IMR-90 (cell line): ENCODE data around the gene TRIM33. TPM values are rescaled to one million over a fixed set of nuclear protein-coding genes. Genes with fewer than 3 reads are reported as not detected.

ENCODE experiments used
- ATAC-seq: fragments of 200-7000 bp; cut with Tn5 transposase; 2 replicates; pipeline ENCODE4 v1.9.1; 2020; ENCODE audit warnings: low read depth, mild to moderate bottlenecking, moderate library complexity
- BruUV-seq: library from RNA; stranded (reverse); fragments of 400-500 nt; replicated peaks from 2 replicates; lab custom pipeline; 2021; lab: Mats Ljungman, UMichigan
- CTCF ChIA-PET: fragments of 300-600 bp; formaldehyde crosslinking; extraction: SDS; loops from one replicate; lab custom pipeline; 2021; ENCODE audit warnings: antibody characterized with exemption; lab: Yijun Ruan, JAX
- POLR2A ChIA-PET: fragments of 300-600 bp; sonication (Branson Sonifier 250); formaldehyde crosslinking; loops from one replicate; lab custom pipeline; 2022; ENCODE audit warnings: antibody characterized with exemption; ENCODE audit not compliant: unreplicated experiment; lab: Charles Lee
- DNase-seq: peaks from one replicate; pipeline ENCODE4 v3.0.0; 2013
- H2AFZ ChIP-seq: replicated peaks from 2 replicates; pipeline ENCODE3; 2013; ENCODE audit warnings: low read length, mild to moderate bottlenecking; ENCODE audit not compliant: poor library complexity
- H2AK5ac ChIP-seq: 2 replicates; pipeline ENCODE4 v1.6.1; 2013; ENCODE audit warnings: low read depth, low read length, inconsistent platforms
- H2AK9ac ChIP-seq: replicated peaks from 2 replicates; pipeline ENCODE3; 2013; ENCODE audit warnings: mild to moderate bottlenecking, low read depth, low read length, moderate library complexity; ENCODE audit not compliant: poor library complexity
- H2BK120ac ChIP-seq: 2 replicates; pipeline ENCODE4 v1.6.1; 2013; ENCODE audit warnings: low read depth, low read length, inconsistent platforms
- H2BK15ac ChIP-seq: 3 replicates; pipeline ENCODE4 v1.6.1; 2013; ENCODE audit warnings: low read depth, low read length, inconsistent platforms
- H2BK20ac ChIP-seq: 2 replicates; pipeline ENCODE4 v1.6.1; 2013; ENCODE audit warnings: low read depth, mild to moderate bottlenecking, inconsistent platforms, low read length, moderate library complexity
- H2BK5ac ChIP-seq: 2 replicates; pipeline ENCODE4 v1.6.1; 2013; ENCODE audit warnings: mild to moderate bottlenecking, low read depth, low read length, inconsistent platforms; ENCODE audit not compliant: poor library complexity, severe bottlenecking
- H3K14ac ChIP-seq: replicated peaks from 2 replicates; pipeline ENCODE4 v1.6.1; 2013; ENCODE audit warnings: low read depth, low read length, inconsistent platforms
- H3K18ac ChIP-seq: 2 replicates; pipeline ENCODE4 v1.6.1; 2013; ENCODE audit warnings: low read depth, low read length, control low read depth
- H3K23ac ChIP-seq: 2 replicates; pipeline ENCODE4 v1.6.1; 2013; ENCODE audit warnings: low read depth, low read length, inconsistent platforms
- H3K27ac ChIP-seq: 2 replicates; pipeline ENCODE4 v1.5.1; 2013; ENCODE audit warnings: mild to moderate bottlenecking, control low read depth, low read length; ENCODE audit not compliant: insufficient read depth
- H3K27me3 ChIP-seq: 2 replicates; pipeline ENCODE4 v1.6.1; 2013; ENCODE audit warnings: low read length; ENCODE audit not compliant: control insufficient read depth, insufficient read depth
- H3K36me3 ChIP-seq: 2 replicates; pipeline ENCODE4 v1.6.1; 2013; ENCODE audit warnings: low read length, mixed read lengths; ENCODE audit not compliant: control insufficient read depth, insufficient read depth
- H3K4ac ChIP-seq: 2 replicates; pipeline ENCODE4 v1.6.1; 2013; ENCODE audit warnings: low read depth, low read length, inconsistent platforms
- H3K4me1 ChIP-seq: 2 replicates; pipeline ENCODE4 v1.6.1; 2013; ENCODE audit warnings: low read length, mixed read lengths; ENCODE audit not compliant: control insufficient read depth, insufficient read depth
- H3K4me2 ChIP-seq: 2 replicates; pipeline ENCODE4 v1.6.1; 2013; ENCODE audit warnings: low read depth, mild to moderate bottlenecking, control low read depth, low read length, moderate library complexity
- H3K4me3 ChIP-seq: 2 replicates; pipeline ENCODE4 v1.5.1; 2013; ENCODE audit warnings: low read depth, mild to moderate bottlenecking, control low read depth, low read length, moderate library complexity; ENCODE audit not compliant: insufficient read depth
- H3K56ac ChIP-seq: 2 replicates; pipeline ENCODE4 v1.6.1; 2013; ENCODE audit warnings: low read length, inconsistent platforms; ENCODE audit not compliant: insufficient read depth; ENCODE audit errors: extremely low read depth
- H3K79me1 ChIP-seq, 2 experiments: 2 replicates each; pipeline ENCODE4 v1.6.1; 2013; ENCODE audit warnings: low read length in 2 of 2, inconsistent platforms in 1 of 2, low read depth in 1 of 2
- H3K9ac ChIP-seq: 2 replicates; pipeline ENCODE4 v1.6.1; 2013; ENCODE audit warnings: low read depth, low read length, control low read depth
- H3K9me1 ChIP-seq: 2 replicates; pipeline ENCODE4 v1.6.1; 2013; ENCODE audit warnings: low read length, inconsistent platforms; ENCODE audit not compliant: insufficient read depth
- H3K9me3 ChIP-seq: 2 replicates; pipeline ENCODE4 v1.6.1; 2013; ENCODE audit warnings: low read length; ENCODE audit not compliant: control insufficient read depth, insufficient read depth
- H4K20me1 ChIP-seq: 2 replicates; pipeline ENCODE4 v1.6.1; 2013; ENCODE audit warnings: low read length, inconsistent platforms; ENCODE audit not compliant: insufficient read depth
- H4K5ac ChIP-seq: 2 replicates; pipeline ENCODE4 v1.6.1; 2013; ENCODE audit warnings: mild to moderate bottlenecking, low read depth, low read length, control low read depth
- H4K8ac ChIP-seq, 2 experiments: 2 replicates each; pipeline ENCODE4 v1.6.1; 2013; ENCODE audit warnings: low read depth in 2 of 2, low read length in 2 of 2, control low read depth in 1 of 2, inconsistent platforms in 1 of 2
- H4K91ac ChIP-seq: 2 replicates; pipeline ENCODE4 v1.6.1; 2013; ENCODE audit warnings: low read depth, low read length, inconsistent platforms; ENCODE audit not compliant: insufficient read depth
- CEBPB ChIP-seq: IDR thresholded peaks from 2 replicates; pipeline ENCODE4 v1.6.1; 2012; ENCODE audit warnings: low read depth, low read length, improper control_type of control experiment
- CHD1 ChIP-seq: IDR thresholded peaks from 2 replicates; pipeline ENCODE4 v1.6.1; 2012; ENCODE audit warnings: low read depth, low read length, improper control_type of control experiment
- FOS ChIP-seq: fragments of 150-350 bp; IDR thresholded peaks from 2 replicates; pipeline ENCODE4 v1.6.1; 2016; ENCODE audit warnings: low read depth, low read length
- MAFK ChIP-seq: IDR thresholded peaks from 2 replicates; pipeline ENCODE4 v1.6.1; 2012; ENCODE audit warnings: low read depth, low read length, improper control_type of control experiment
- MAZ ChIP-seq: IDR thresholded peaks from 2 replicates; pipeline ENCODE4 v1.6.1; 2012; ENCODE audit warnings: low read depth, mild to moderate bottlenecking, low read length, improper control_type of control experiment, moderate library complexity, borderline replicate concordance
- MXI1 ChIP-seq: IDR thresholded peaks from 2 replicates; pipeline ENCODE4 v1.6.1; 2012; ENCODE audit warnings: low read depth, mild to moderate bottlenecking, low read length, moderate library complexity, borderline replicate concordance
- NFE2L2 ChIP-seq: fragments of 150-350 bp; IDR thresholded peaks from 2 replicates; pipeline ENCODE4 v1.6.1; 2016; ENCODE audit warnings: low read depth, mild to moderate bottlenecking, low read length
- RAD21 ChIP-seq: IDR thresholded peaks from 2 replicates; pipeline ENCODE4 v1.6.1; 2012; ENCODE audit warnings: low read length, improper control_type of control experiment
- RCOR1 ChIP-seq: IDR thresholded peaks from 2 replicates; pipeline ENCODE4 v1.6.1; 2012; ENCODE audit warnings: mild to moderate bottlenecking, low read length, improper control_type of control experiment; ENCODE audit not compliant: insufficient replicate concordance
- RFX5 ChIP-seq: IDR thresholded peaks from 2 replicates; pipeline ENCODE4 v1.8.0; 2012; ENCODE audit warnings: low read depth, mild to moderate bottlenecking, low read length, moderate library complexity
- SMC3 ChIP-seq: fragments of 150-350 bp; IDR thresholded peaks from 2 replicates; pipeline ENCODE4 v1.6.1; 2016; ENCODE audit warnings: low read depth, mild to moderate bottlenecking, antibody characterized with exemption, low read length, moderate library complexity
- WGBS, 2 experiments: methylation state at CpG; one replicate each; pipeline versions ENCODE4 v1.1.5 to v1.1.7; 2013; ENCODE audit warnings: missing lambda C conversion rate in 2 of 2; ENCODE audit not compliant: insufficient read length in 1 of 2; ENCODE audit errors: extremely low coverage in 2 of 2; 5-methylcytosine and 5-hydroxymethylcytosine counted together
- dilution Hi-C: fragments of 300-500 bp; cut with HindIII; formaldehyde crosslinking; loops from one replicate; pipeline ENCODE4 v1.14.3; 2018; ENCODE audit warnings: low sequenced_read_pairs; ENCODE audit not compliant: unreplicated experiment
- in situ Hi-C: fragments of 300-500 bp; cut with MboI; formaldehyde crosslinking; loops from 3 replicates; pipeline ENCODE4 v1.14.3; 2019; ENCODE audit warnings: low sequenced_read_pairs, inconsistent platforms, mixed read lengths
- intact Hi-C: fragments of 100-400 bp; cut with micrococcal nuclease; formaldehyde crosslinking; loops from 2 replicates; pipeline ENCODE4 v1.10.0; 2022
- polyA plus RNA-seq, 3 experiments: library from polyadenylated mRNA; depleted of rRNA; stranded (reverse); fragments of >200 nt; gene quantifications; 2 replicates each; pipeline ENCODE4 v1.2.3, GENCODE V29; 2012; ENCODE audit warnings: low replicate concordance in 1 of 3
- total RNA-seq: library from RNA; depleted of rRNA; stranded (reverse); fragments of >200 nt; gene quantifications from 2 replicates; pipeline ENCODE4 v1.2.3, GENCODE V29; 2012
- TF ChIP-seq, protein P1 (sequence below): fragments of 150-350 bp; IDR thresholded peaks from 2 replicates; pipeline ENCODE4 v1.6.1; 2016; ENCODE audit warnings: low read depth, mild to moderate bottlenecking, low read length, moderate library complexity, borderline replicate concordance
- TF ChIP-seq, protein P2 (sequence below): fragments of 150-350 bp; IDR thresholded peaks from 2 replicates; pipeline ENCODE4 v1.6.1; 2017; ENCODE audit warnings: mild to moderate bottlenecking, antibody characterized with exemption, low read length, low read depth
- TF ChIP-seq, protein P3 (sequence below): conservative IDR thresholded peaks from 2 replicates; pipeline ENCODE4 v1.5.1; 2012; ENCODE audit warnings: mild to moderate bottlenecking, low read depth, low read length, improper control_type of control experiment

TRIM33 gene
- total and polyA plus RNA-seq, 2 of the 4 experiments (the other 2 are of a cell fraction), result 9.5 to 40.1 TPM

- no peak overlapping the region for H2BK20ac ChIP-seq
- H3K4ac ChIP-seq, result no peak overlapping the region
- H3K4me2 ChIP-seq, result no peak overlapping the region
- no peak overlapping the region for H4K8ac ChIP-seq
- DNase-seq, result no peak
- no CpG with 5 or more reads among the region's 3 CpGs for WGBS, 2 experiments
- H3K9me3 ChIP-seq, result peaks cover 4% of the 10 kb centered on the region; the same call in 1 of the 2 replicates
- dilution Hi-C loops, result no loop called here
- no peaks in the 10 kb centered on the region for H4K20me1 ChIP-seq
- intact Hi-C loops, result no loop called here
- H3K4me1 ChIP-seq, result no peaks in the 10 kb centered on the region
- ATAC-seq, result no peak
- no peak overlapping the region for H3K4me3 ChIP-seq
- H4K91ac ChIP-seq, result no peak overlapping the region
- ChIA-PET CTCF (interaction anchor here (0.6 to 1.0 kb wide), 3 partner anchors 16 to 1572 kb away, joined by 3 to 5 read pairs (median 5); no protein-coding TSS in a partner anchor), POLR2A (no interaction called here)
- no peaks in the 10 kb centered on the region for H3K36me3 ChIP-seq
- no peak overlapping the region for H4K5ac ChIP-seq
- H3K9me1 ChIP-seq, result no peaks in the 10 kb centered on the region
- no TSS peak for BruUV-seq
- no peak overlapping the region for H3K14ac ChIP-seq
- H3K9ac ChIP-seq, result no peak overlapping the region
- H2BK5ac ChIP-seq, result no peak overlapping the region
- no peaks in the 10 kb centered on the region for H3K79me1 ChIP-seq
- H2AK9ac ChIP-seq, result no peak overlapping the region
- no peak overlapping the region for H3K27ac ChIP-seq
- H2BK120ac ChIP-seq, result no peak overlapping the region
- no peak overlapping the region for H2BK15ac ChIP-seq
- H3K27me3 ChIP-seq, result no peaks in the 10 kb centered on the region
- no peak overlapping the region for H3K23ac ChIP-seq
- H2AFZ ChIP-seq, result no peak overlapping the region
- in situ Hi-C loops, result no loop called here
- H3K18ac ChIP-seq, result no peak overlapping the region
- no peak overlapping the region for H2AK5ac ChIP-seq
- no peak overlapping the region for H3K56ac ChIP-seq
- TF ChIP-seq MAFK, result no peak
- TF ChIP-seq RCOR1, result no peak
- no peak for TF ChIP-seq RFX5
- TF ChIP-seq MXI1, result no peak
- no peak for TF ChIP-seq CEBPB
- TF ChIP-seq CHD1, result no peak
- no peak for TF ChIP-seq NFE2L2
- no peak for TF ChIP-seq MAZ
- TF ChIP-seq, protein P1, sequence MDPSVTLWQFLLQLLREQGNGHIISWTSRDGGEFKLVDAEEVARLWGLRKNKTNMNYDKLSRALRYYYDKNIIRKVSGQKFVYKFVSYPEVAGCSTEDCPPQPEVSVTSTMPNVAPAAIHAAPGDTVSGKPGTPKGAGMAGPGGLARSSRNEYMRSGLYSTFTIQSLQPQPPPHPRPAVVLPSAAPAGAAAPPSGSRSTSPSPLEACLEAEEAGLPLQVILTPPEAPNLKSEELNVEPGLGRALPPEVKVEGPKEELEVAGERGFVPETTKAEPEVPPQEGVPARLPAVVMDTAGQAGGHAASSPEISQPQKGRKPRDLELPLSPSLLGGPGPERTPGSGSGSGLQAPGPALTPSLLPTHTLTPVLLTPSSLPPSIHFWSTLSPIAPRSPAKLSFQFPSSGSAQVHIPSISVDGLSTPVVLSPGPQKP, result no peak
- no peak for TF ChIP-seq FOS
- TF ChIP-seq RAD21, result no peak
- no peak for TF ChIP-seq SMC3
- TF ChIP-seq, protein P2, sequence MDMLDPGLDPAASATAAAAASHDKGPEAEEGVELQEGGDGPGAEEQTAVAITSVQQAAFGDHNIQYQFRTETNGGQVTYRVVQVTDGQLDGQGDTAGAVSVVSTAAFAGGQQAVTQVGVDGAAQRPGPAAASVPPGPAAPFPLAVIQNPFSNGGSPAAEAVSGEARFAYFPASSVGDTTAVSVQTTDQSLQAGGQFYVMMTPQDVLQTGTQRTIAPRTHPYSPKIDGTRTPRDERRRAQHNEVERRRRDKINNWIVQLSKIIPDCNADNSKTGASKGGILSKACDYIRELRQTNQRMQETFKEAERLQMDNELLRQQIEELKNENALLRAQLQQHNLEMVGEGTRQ, result no peak
- TF ChIP-seq, protein P3, sequence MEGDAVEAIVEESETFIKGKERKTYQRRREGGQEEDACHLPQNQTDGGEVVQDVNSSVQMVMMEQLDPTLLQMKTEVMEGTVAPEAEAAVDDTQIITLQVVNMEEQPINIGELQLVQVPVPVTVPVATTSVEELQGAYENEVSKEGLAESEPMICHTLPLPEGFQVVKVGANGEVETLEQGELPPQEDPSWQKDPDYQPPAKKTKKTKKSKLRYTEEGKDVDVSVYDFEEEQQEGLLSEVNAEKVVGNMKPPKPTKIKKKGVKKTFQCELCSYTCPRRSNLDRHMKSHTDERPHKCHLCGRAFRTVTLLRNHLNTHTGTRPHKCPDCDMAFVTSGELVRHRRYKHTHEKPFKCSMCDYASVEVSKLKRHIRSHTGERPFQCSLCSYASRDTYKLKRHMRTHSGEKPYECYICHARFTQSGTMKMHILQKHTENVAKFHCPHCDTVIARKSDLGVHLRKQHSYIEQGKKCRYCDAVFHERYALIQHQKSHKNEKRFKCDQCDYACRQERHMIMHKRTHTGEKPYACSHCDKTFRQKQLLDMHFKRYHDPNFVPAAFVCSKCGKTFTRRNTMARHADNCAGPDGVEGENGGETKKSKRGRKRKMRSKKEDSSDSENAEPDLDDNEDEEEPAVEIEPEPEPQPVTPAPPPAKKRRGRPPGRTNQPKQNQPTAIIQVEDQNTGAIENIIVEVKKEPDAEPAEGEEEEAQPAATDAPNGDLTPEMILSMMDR, result no peak
Observed at GRCh38 chr1:114386129-114387009, 124.6 kb downstream of the TRIM33 start.
